CD4-positive, alpha-beta T cell treated with Interleukin-4 for 1 hour (primary cell): Measurements from ENCODE around the gene THEMIS.
"Not testable (repeated sequence)": the region's sequence is repeated elsewhere in the genome, so short reads cannot be mapped to it uniquely, and the experiment has no call there.

Experiments
- DNase-seq, 2 donors: peaks; one replicate each; pipeline ENCODE4 v3.0.0-alpha.2; 2020 to 2022

Gene THEMIS

GRCh38 chr6:127716465-127716864 is 184.4 kb downstream of the THEMIS start:
- no peak for DNase-seq

- DNase-seq, result no peak
Measured at GRCh38 chr6:127710668-127711067, 190.2 kb downstream of the THEMIS start.

DNA sequence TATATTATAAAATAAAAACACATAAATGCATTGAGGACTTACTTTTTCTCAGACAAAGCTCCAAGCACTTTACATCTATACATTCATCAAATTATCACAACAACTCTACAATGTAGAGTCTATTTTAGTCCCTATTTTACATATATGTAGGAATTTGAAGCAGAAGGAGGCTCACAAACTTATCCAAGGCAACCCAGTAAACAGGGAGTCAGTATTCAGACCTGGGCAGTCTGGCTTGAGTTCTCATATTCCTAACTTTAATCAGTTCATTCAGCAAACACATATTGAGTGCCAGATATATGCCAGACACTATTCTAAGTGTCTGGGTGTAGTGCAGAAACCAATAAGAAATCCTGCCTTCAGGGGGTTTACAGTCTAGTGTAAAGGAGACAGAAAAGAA is 194.6 kb downstream of the THEMIS start:
- no peak for DNase-seq

- no peak for DNase-seq
Measured at GRCh38 chr6:127695108-127695507, 205.8 kb downstream of the THEMIS start.

GRCh38 chr6:127691146-127691545 is 209.7 kb downstream of the THEMIS start:
- DNase-seq, result no peak

DNA sequence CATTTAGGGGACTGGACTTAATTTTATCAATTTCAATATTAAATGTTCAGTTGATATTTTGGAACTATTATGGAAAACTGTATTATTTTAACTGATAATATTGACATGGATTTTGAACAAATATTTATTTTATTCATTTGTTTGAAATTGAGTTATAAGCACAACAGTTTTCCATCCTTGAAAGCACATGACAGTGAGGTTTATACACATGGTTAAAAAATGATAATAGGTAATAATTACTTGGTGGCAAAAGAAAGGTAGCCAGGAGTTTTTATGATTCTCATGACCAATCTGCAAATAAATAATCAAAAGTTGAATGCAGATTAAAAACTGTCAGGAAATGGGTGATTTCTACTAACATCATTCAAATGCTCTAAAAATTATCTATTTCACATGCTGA is 210.3 kb downstream of the THEMIS start:
- no peak for DNase-seq

GRCh38 chr6:127690092-127690491 is 210.8 kb downstream of the THEMIS start:
- no peak for DNase-seq

- DNase-seq, result not testable (repeated sequence)
Measured at GRCh38 chr6:127687490-127687889, 213.4 kb downstream of the THEMIS start.

DNA sequence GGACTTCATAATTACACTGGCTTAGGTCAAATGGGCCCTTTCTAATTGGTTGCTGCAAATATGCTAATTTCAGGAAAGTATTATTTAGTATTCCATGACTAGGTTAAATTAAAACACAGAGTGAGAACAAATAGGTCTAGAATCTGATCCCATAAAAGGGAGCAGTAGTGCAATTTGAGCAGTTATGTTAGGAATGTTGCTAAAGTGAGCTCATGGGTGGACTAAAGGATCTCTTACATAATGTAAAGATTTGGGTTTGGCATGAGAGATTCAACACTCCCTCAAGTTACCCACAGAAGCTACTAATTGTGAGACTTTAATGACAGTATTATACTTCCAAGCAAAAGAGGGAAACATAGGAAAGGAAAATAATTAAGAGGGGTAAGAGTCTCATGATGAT is 214.8 kb downstream of the THEMIS start:
- DNase-seq, result no peak

GRCh38 chr6:127684501-127684900 is 216.4 kb downstream of the THEMIS start:
- DNase-seq, result no peak
